ENCODE measurements around the gene NFAT5. TPM values are rescaled to one million over a fixed set of nuclear protein-coding genes. Genes with fewer than 3 reads are reported as not detected.
"Not testable (repeated sequence)": the region's sequence is repeated elsewhere in the genome, so short reads cannot be mapped to it uniquely, and the experiment has no call there.

Gene NFAT5
- total RNA-seq, 1 experiment from 2014 or later, result 38.2 TPM

DNA sequence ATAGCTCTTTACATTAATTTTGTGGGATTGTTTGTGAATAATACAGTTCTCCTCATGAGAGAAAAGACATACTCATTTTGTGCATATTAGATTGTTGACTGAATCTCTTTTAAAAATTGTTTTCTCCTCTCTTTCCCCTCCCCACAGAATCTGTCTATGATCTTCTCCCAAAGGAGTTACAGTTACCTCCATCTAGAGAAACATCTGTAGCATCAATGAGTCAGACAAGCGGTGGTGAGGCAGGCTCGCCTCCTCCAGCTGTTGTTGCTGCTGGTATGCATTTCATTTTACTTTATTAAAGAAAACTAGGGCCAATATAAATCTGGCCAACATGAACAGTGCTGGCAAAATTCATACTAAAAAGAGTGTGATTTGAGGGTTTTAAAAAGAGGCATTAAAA is 60.5 kb downstream of the NFAT5 start:
- Histone ChIP-seq H4K20me1 (ENCODE audit: insufficient read depth) (peaks cover 48% of the 10 kb centered on the region), H2AFZ (no peak overlapping the region), H3K4me1 (replicated peaks; ENCODE audit: insufficient read depth) (no peaks in the 10 kb centered on the region), H3K4me2 (no peak overlapping the region), H3F3A (ENCODE audit: insufficient read depth, low read depth) (peaks cover 46% of the 10 kb centered on the region), H3K79me2 (ENCODE audit: low read depth) (peaks cover 53% of the 10 kb centered on the region), H3K27ac (no peak overlapping the region), H3K9me3 (ENCODE audit: insufficient read depth, low read depth) (no peaks in the 10 kb centered on the region), H3K4me3 (no peak overlapping the region), H3K36me3 (ENCODE audit: low read depth) (peaks cover 4% of the 10 kb centered on the region), H3K9me2 (ENCODE audit: insufficient read depth) (no peaks in the 10 kb centered on the region), H3K27me3 (ENCODE audit: insufficient read depth, low read depth) (no peaks in the 10 kb centered on the region)
- BruUV-seq (replicated peaks), result no TSS peak
- DNase-seq, result no peak
- CTCF ChIA-PET, result no interaction called here
- POLR2A ChIA-PET (ENCODE audit: unreplicated experiment), result no interaction called here
- no peak for TF ChIP-seq EZH2 (IDR thresholded peaks at IDR 0.05; ENCODE audit: low read depth)
- TF ChIP-seq, protein P1, sequence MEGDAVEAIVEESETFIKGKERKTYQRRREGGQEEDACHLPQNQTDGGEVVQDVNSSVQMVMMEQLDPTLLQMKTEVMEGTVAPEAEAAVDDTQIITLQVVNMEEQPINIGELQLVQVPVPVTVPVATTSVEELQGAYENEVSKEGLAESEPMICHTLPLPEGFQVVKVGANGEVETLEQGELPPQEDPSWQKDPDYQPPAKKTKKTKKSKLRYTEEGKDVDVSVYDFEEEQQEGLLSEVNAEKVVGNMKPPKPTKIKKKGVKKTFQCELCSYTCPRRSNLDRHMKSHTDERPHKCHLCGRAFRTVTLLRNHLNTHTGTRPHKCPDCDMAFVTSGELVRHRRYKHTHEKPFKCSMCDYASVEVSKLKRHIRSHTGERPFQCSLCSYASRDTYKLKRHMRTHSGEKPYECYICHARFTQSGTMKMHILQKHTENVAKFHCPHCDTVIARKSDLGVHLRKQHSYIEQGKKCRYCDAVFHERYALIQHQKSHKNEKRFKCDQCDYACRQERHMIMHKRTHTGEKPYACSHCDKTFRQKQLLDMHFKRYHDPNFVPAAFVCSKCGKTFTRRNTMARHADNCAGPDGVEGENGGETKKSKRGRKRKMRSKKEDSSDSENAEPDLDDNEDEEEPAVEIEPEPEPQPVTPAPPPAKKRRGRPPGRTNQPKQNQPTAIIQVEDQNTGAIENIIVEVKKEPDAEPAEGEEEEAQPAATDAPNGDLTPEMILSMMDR (conservative IDR thresholded peaks at IDR 0.05), result no peak
- intact Hi-C loops (cut with micrococcal nuclease; ENCODE audit: unreplicated experiment), result no loop called here

DNA sequence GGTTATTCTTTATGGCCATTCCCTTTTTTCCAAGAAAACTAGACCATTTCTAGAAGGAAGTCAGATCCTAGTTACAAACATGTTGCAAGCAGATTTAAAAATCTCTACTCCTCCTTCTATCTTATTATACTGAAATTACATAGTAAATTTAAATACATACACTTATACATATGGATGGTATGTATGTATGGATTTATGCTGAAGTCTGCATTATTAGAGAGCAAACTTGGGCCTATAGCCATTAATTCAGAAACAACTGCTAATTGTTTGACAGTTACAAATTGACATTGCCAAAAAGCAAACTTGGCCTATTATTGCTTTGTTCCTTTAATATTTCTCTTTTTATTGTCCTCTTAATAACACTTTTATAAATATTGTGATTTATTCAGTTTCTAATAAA is 67.1 kb downstream of the NFAT5 start:
- no TSS peak for BruUV-seq (replicated peaks)
- CTCF ChIA-PET, result no interaction called here

DNA sequence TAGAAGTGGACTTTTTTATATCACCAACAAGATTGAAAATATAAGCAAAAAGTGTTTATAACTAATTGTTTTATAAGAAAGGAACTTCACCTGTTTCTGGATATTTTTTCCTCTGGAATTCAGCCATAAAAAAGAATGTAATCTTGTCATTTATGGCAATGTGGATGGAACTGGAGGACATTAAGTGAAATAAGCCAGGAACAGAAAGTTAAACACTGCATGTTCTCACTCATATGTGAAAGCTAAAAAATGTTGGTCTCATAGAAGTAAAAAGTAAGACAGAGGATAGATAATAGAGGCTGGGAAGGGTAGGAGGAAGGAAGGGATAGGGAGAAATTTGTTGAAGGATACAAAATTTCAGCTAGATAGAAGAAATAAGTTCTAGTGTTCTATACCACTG is 67.6 kb downstream of the NFAT5 start:
- peaks cover 56% of the 10 kb centered on the region for H3K36me3 ChIP-seq (ENCODE audit: low read depth)
- ChIA-PET CTCF (no interaction called here), POLR2A (ENCODE audit: unreplicated experiment) (no interaction called here)
- peaks cover 26% of the 10 kb centered on the region for H3K9me3 ChIP-seq (ENCODE audit: insufficient read depth, low read depth)
- no peak for TF ChIP-seq EZH2 (IDR thresholded peaks at IDR 0.05; ENCODE audit: low read depth)
- TF ChIP-seq, protein P1 (conservative IDR thresholded peaks at IDR 0.05), result no peak
- 0 out of 2 replicates have a peak, but pooled peaks cover 6% of the 10 kb centered on the region for H3K9me2 ChIP-seq (ENCODE audit: insufficient read depth)
- DNase-seq, result no peak
- no peak overlapping the region for H2AFZ ChIP-seq
- H4K20me1 ChIP-seq (ENCODE audit: insufficient read depth), result peaks cover 31% of the 10 kb centered on the region
- BruUV-seq (replicated peaks), result no TSS peak
- intact Hi-C loops (cut with micrococcal nuclease; ENCODE audit: unreplicated experiment), result no loop called here
- H3F3A ChIP-seq (ENCODE audit: insufficient read depth, low read depth), result peaks cover 43% of the 10 kb centered on the region
- no peaks in the 10 kb centered on the region for H3K4me1 ChIP-seq (replicated peaks; ENCODE audit: insufficient read depth)
- H3K4me3 ChIP-seq, result no peak overlapping the region
- H3K27ac ChIP-seq, result no peak overlapping the region
- H3K4me2 ChIP-seq, result no peak overlapping the region
- peaks cover 52% of the 10 kb centered on the region for H3K79me2 ChIP-seq (ENCODE audit: low read depth)
- no peaks in the 10 kb centered on the region for H3K27me3 ChIP-seq (ENCODE audit: insufficient read depth, low read depth)

More for the DNA sequence above, 67.1 kb downstream of the NFAT5 start:
- no peaks in the 10 kb centered on the region for H3K4me1 ChIP-seq (replicated peaks; ENCODE audit: insufficient read depth)
- TF ChIP-seq, protein P1 (conservative IDR thresholded peaks at IDR 0.05), result no peak
- TF ChIP-seq EZH2 (IDR thresholded peaks at IDR 0.05; ENCODE audit: low read depth), result no peak
- no peak overlapping the region for H3K4me2 ChIP-seq
- POLR2A ChIA-PET (ENCODE audit: unreplicated experiment), result no interaction called here
- H3K36me3 ChIP-seq (ENCODE audit: low read depth), result peaks cover 56% of the 10 kb centered on the region
- peaks cover 43% of the 10 kb centered on the region for H3F3A ChIP-seq (ENCODE audit: insufficient read depth, low read depth)
- no peak overlapping the region for H3K27ac ChIP-seq
- intact Hi-C loops (cut with micrococcal nuclease; ENCODE audit: unreplicated experiment), result no loop called here
- 0 out of 2 replicates have a peak, but pooled peaks cover 6% of the 10 kb centered on the region for H3K9me2 ChIP-seq (ENCODE audit: insufficient read depth)
- no peak overlapping the region for H2AFZ ChIP-seq
- H3K27me3 ChIP-seq (ENCODE audit: insufficient read depth, low read depth), result no peaks in the 10 kb centered on the region
- H3K9me3 ChIP-seq (ENCODE audit: insufficient read depth, low read depth), result peaks cover 26% of the 10 kb centered on the region
- peaks cover 46% of the 10 kb centered on the region for H3K79me2 ChIP-seq (ENCODE audit: low read depth)
- DNase-seq, result no peak
- peaks cover 31% of the 10 kb centered on the region for H4K20me1 ChIP-seq (ENCODE audit: insufficient read depth)
- H3K4me3 ChIP-seq, result no peak overlapping the region

DNA sequence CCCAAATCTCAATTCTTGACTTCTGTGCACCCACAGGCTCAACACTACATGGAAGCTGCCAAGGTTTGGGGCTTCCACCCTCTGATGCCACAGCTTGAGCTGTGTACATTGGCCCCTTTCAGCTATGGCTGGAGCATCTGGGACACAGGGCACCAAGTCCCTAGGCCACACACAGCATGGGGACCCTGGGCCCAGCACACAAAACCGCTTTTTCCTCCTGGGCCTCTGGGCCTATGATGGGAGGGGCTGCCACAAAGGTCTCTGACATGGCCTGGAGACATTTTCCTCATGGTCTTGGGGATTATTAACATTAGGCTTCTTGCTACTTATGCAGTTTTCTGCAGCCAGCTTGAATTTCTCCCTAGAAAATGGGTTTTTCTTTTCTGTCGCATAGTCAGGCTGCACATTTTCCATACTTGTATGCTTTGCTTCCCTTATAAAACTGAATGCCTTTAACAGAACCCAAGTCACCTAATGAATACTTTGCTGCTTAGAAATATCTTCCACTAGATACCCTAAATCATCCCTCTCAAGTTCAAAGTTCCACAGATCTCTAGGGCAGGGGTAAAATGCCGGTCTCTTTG is 70.9 kb downstream of the NFAT5 start:
- H3K4me2 ChIP-seq; BruUV-seq (replicated peaks); H3K4me1 ChIP-seq (replicated peaks; ENCODE audit: insufficient read depth); H3K9me2 ChIP-seq (ENCODE audit: insufficient read depth); H2AFZ ChIP-seq; CTCF ChIA-PET; H3K4me3 ChIP-seq; intact Hi-C loops (cut with micrococcal nuclease; ENCODE audit: unreplicated experiment); H3K27me3 ChIP-seq (ENCODE audit: insufficient read depth, low read depth); H3K27ac ChIP-seq; DNase-seq: not testable (repeated sequence)
- POLR2A ChIA-PET (ENCODE audit: unreplicated experiment), result interaction anchor here (0.6 kb wide), 1 partner anchor 228 kb away, joined by 3 read pairs; no protein-coding TSS in a partner anchor
- Histone ChIP-seq H3K36me3 (ENCODE audit: low read depth) (peaks cover 65% of the 10 kb centered on the region), H3F3A (ENCODE audit: insufficient read depth, low read depth) (peaks cover 33% of the 10 kb centered on the region), H3K9me3 (ENCODE audit: insufficient read depth, low read depth) (peaks cover 26% of the 10 kb centered on the region), H3K79me2 (ENCODE audit: low read depth) (peaks cover 58% of the 10 kb centered on the region), H4K20me1 (ENCODE audit: insufficient read depth) (peaks cover 24% of the 10 kb centered on the region)

DNA sequence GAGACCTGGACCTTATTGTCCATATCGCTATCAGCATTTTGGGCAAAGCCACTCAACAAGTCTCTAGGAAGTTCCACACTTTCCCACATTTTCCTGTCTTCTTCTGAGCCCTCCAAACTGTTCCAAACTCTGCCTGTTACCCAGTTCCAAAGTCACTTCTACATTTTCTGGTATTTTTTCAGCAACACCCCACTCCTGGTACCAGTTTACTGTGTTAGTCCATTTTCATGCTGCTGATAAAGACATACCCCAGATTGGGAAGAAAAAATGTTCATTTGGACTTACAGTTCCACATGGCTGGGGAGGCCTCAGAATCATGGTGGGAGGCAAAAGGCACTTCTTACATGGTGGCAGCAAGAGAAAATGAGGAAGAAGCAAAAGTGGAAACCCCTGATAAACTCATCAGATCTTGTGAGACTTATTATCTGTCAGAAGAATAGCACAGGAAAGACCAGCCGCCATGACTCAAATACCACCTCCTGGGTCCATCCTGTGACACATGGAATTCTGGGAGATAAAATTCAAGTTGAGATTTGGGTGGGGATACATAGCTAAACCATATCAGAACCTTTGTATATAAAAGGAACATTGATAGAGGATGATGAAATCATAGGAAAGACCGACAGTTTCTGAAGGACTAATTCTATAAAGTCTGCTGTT is 71.6 kb downstream of the NFAT5 start:
- H3K9me3 ChIP-seq (ENCODE audit: insufficient read depth, low read depth), result peaks cover 26% of the 10 kb centered on the region
- peaks cover 25% of the 10 kb centered on the region for H4K20me1 ChIP-seq (ENCODE audit: insufficient read depth)
- BruUV-seq (replicated peaks); H3K9me2 ChIP-seq (ENCODE audit: insufficient read depth); H3K4me3 ChIP-seq; intact Hi-C loops (cut with micrococcal nuclease; ENCODE audit: unreplicated experiment); CTCF ChIA-PET; H2AFZ ChIP-seq; H3K4me1 ChIP-seq (replicated peaks; ENCODE audit: insufficient read depth); H3K27me3 ChIP-seq (ENCODE audit: insufficient read depth, low read depth); H3K27ac ChIP-seq; DNase-seq; H3K4me2 ChIP-seq: not testable (repeated sequence)
- peaks cover 30% of the 10 kb centered on the region for H3F3A ChIP-seq (ENCODE audit: insufficient read depth, low read depth)
- POLR2A ChIA-PET (ENCODE audit: unreplicated experiment), result interaction anchor here (0.6 kb wide), 1 partner anchor 229 kb away, joined by 3 read pairs; no protein-coding TSS in a partner anchor
- peaks cover 55% of the 10 kb centered on the region for H3K79me2 ChIP-seq (ENCODE audit: low read depth)
- peaks cover 58% of the 10 kb centered on the region for H3K36me3 ChIP-seq (ENCODE audit: low read depth)

Measured in PC-9 (cell line).